Cardiac muscle cell (in vitro differentiated cells and primary cell): ENCODE data around the gene DHRS2. TPM values are rescaled to one million over a fixed set of nuclear protein-coding genes. Genes with fewer than 3 reads are reported as not detected.

Source experiments
- DNase-seq, 2 donors: peaks; one replicate each; pipeline versions ENCODE4 v3.0.0 to v3.0.0-alpha.2; 2010 to 2017; ENCODE audit warnings: low read depth in 1 of 2, low spot score in 1 of 2
- H3K27ac ChIP-seq: fragments of 200-600 bp; sonication (generic); 2 replicates; pipeline ENCODE4 v1.5.1; 2016
- H3K27me3 ChIP-seq: fragments of 200-600 bp; sonication (generic); 2 replicates; pipeline ENCODE4 v1.6.0; 2016; ENCODE audit warnings: control low read depth
- H3K36me3 ChIP-seq: fragments of 200-600 bp; sonication (generic); 2 replicates; pipeline ENCODE4 v1.5.1; 2016; ENCODE audit warnings: control low read depth
- H3K4me1 ChIP-seq: fragments of 200-600 bp; sonication (generic); 2 replicates; pipeline ENCODE4 v1.8.1; 2017; ENCODE audit warnings: low read depth, mild to moderate bottlenecking, mixed run types
- H3K4me3 ChIP-seq: fragments of 200-600 bp; sonication (generic); 2 replicates; pipeline ENCODE4 v1.5.1; 2016; ENCODE audit warnings: mild to moderate bottlenecking
- H3K9me3 ChIP-seq: fragments of 200-600 bp; sonication (generic); 2 replicates; pipeline ENCODE4 v1.5.1; 2017; ENCODE audit warnings: low read depth, mild to moderate bottlenecking, control low read depth
- CTCF ChIP-seq: IDR thresholded peaks from 2 replicates; pipeline ENCODE4 v1.5.1; 2012; ENCODE audit warnings: low read depth, mild to moderate bottlenecking, low read length
- polyA plus RNA-seq: library from polyadenylated mRNA; unstranded; fragments of >200 nt; fragmentation: Nextera tagmentation; extraction: Ambion mirVana; gene quantifications from 2 replicates; pipeline ENCODE4 v1.2.1, GENCODE V29; 2016
- total RNA-seq: library from RNA; depleted of rRNA; stranded (reverse); fragments of >200 nt; gene quantifications from 2 replicates; pipeline ENCODE4 v1.2.3, GENCODE V29; 2016

DHRS2 gene
- total and polyA plus RNA-seq, 2 experiments from 2014 or later, result 0.97 TPM; not detected in 1

GRCh38 chr14:23663127-23663526, 27.0 kb downstream of the DHRS2 start:
- Histone ChIP-seq H3K4me1 (peaks cover 17% of the 10 kb centered on the region), H3K9me3 (no peaks in the 10 kb centered on the region), H3K36me3 (no peaks in the 10 kb centered on the region), H3K27me3 (no peaks in the 10 kb centered on the region), H3K4me3 (no peak overlapping the region), H3K27ac (no peak overlapping the region)
- no peak for DNase-seq
- no peak for TF ChIP-seq CTCF

- H3K27me3 ChIP-seq, result no peaks in the 10 kb centered on the region
- H3K27ac ChIP-seq, result no peak overlapping the region
- no peak overlapping the region for H3K4me3 ChIP-seq
- DNase-seq, result no peak
- no peaks in the 10 kb centered on the region for H3K9me3 ChIP-seq
- no peak for TF ChIP-seq CTCF
- no peaks in the 10 kb centered on the region for H3K36me3 ChIP-seq
- H3K4me1 ChIP-seq, result peaks cover 11% of the 10 kb centered on the region
These were observed 27.5 kb downstream of the DHRS2 start for GRCh38 chr14:23663711-23664110.

- no peak for DNase-seq
- H3K4me3 ChIP-seq, result no peak overlapping the region
These were observed 28.2 kb downstream of the DHRS2 start for GRCh38 chr14:23664207-23664885.

GRCh38 chr14:23665302-23666016, 29.3 kb downstream of the DHRS2 start:
- no peak for DNase-seq

More at GRCh38 chr14:23664207-23664885, 28.2 kb downstream of the DHRS2 start:
- no peaks in the 10 kb centered on the region for H3K9me3 ChIP-seq
- no peaks in the 10 kb centered on the region for H3K36me3 ChIP-seq
- no peak for TF ChIP-seq CTCF
- no peak overlapping the region for H3K27ac ChIP-seq
- H3K4me1 ChIP-seq, result peaks cover 5% of the 10 kb centered on the region
- no peaks in the 10 kb centered on the region for H3K27me3 ChIP-seq

GRCh38 chr14:23667134-23667533, 31.0 kb downstream of the DHRS2 start:
- Histone ChIP-seq H3K9me3 (no peaks in the 10 kb centered on the region), H3K4me1 (no peaks in the 10 kb centered on the region), H3K27me3 (no peaks in the 10 kb centered on the region), H3K36me3 (no peaks in the 10 kb centered on the region), H3K27ac (no peak overlapping the region), H3K4me3 (no peak overlapping the region)
- no peak for DNase-seq
- TF ChIP-seq CTCF, result no peak

More at GRCh38 chr14:23665302-23666016, 29.3 kb downstream of the DHRS2 start:
- Histone ChIP-seq H3K4me1 (no peaks in the 10 kb centered on the region), H3K9me3 (no peaks in the 10 kb centered on the region), H3K4me3 (no peak overlapping the region), H3K27ac (no peak overlapping the region), H3K36me3 (no peaks in the 10 kb centered on the region), H3K27me3 (no peaks in the 10 kb centered on the region)
- TF ChIP-seq CTCF, result no peak
